ENCODE data around the gene GCAT.

DNA sequence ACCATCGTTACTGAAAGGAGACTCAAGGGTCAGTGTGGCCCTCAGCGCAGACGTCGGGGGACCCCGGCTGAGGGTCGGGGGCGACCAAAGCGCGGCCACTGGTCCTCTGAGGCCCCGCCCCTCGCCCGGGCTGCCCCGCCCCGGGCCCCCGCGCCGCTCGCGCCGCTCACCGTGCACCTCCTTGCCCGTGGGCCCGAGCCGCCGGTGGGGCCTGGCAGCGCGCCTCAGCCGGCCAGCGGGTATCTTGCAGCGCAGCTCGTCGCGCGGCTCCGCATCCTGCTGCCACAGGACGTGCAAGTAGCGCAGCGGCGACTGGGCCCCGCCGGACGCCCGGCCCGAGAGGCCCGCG is 36.0 kb downstream of the GCAT start:
- TF ChIP-seq, protein P1, sequence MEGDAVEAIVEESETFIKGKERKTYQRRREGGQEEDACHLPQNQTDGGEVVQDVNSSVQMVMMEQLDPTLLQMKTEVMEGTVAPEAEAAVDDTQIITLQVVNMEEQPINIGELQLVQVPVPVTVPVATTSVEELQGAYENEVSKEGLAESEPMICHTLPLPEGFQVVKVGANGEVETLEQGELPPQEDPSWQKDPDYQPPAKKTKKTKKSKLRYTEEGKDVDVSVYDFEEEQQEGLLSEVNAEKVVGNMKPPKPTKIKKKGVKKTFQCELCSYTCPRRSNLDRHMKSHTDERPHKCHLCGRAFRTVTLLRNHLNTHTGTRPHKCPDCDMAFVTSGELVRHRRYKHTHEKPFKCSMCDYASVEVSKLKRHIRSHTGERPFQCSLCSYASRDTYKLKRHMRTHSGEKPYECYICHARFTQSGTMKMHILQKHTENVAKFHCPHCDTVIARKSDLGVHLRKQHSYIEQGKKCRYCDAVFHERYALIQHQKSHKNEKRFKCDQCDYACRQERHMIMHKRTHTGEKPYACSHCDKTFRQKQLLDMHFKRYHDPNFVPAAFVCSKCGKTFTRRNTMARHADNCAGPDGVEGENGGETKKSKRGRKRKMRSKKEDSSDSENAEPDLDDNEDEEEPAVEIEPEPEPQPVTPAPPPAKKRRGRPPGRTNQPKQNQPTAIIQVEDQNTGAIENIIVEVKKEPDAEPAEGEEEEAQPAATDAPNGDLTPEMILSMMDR (IDR thresholded peaks at IDR 0.05), result no peak
- no peak for TF ChIP-seq POLR2A (IDR thresholded peaks at IDR 0.05)

Data from testis (tissue), 2 donors.